HCT116 (cell line): ENCODE results near the gene PJA1. TPM values are rescaled to one million over a fixed set of nuclear protein-coding genes. Genes with fewer than 3 reads are reported as not detected.

ENCODE experiments used
- ATAC-seq: fragments of 200-7000 bp; cut with Tn5 transposase; 2 replicates; pipeline ENCODE4 v1.9.1; 2020; ENCODE audit warnings: mild to moderate bottlenecking, moderate library complexity
- BruUV-seq: library from RNA; stranded (reverse); fragments of 400-500 nt; replicated peaks from 2 replicates; lab custom pipeline; 2021; lab: Mats Ljungman, UMichigan
- CTCF ChIA-PET: fragments of 300-600 bp; sonication (Branson Sonifier 250); formaldehyde crosslinking; loops from one replicate; lab custom pipeline; 2021; ENCODE audit warnings: antibody characterized with exemption; lab: Charles Lee
- POLR2A ChIA-PET: fragments of 300-600, 350-600 bp; sonication (Branson Sonifier 250); formaldehyde crosslinking; loops from one replicate; lab custom pipeline; 2021; ENCODE audit warnings: antibody characterized with exemption; lab: Charles Lee
- RAD21 ChIA-PET, 2 experiments: fragments of 300-600 bp; sonication (Branson Sonifier 250); formaldehyde crosslinking; loops; one replicate each; lab custom pipeline; 2023; ENCODE audit warnings: low total read pairs in 2 of 2; ENCODE audit not compliant: uncharacterized antibody in 2 of 2, unreplicated experiment in 2 of 2, low non-redundant PET in 1 of 2; lab: Charles Lee
- DNase-seq: peaks from one replicate; pipeline ENCODE4 v3.0.0-alpha.2; 2010; ENCODE audit warnings: low read depth, low spot score
- H2AFZ ChIP-seq: fragments of 200-600 bp; shearing (Covaris generic), sonication (generic); 2 replicates; pipeline ENCODE4 v1.6.1; 2017; ENCODE audit warnings: low read depth, mixed run types, mixed read lengths, antibody characterized with exemption, low read length; ENCODE audit not compliant: poor library complexity, severe bottlenecking
- H3K27ac ChIP-seq: 2 replicates; pipeline ENCODE4 v1.5.1; 2012; ENCODE audit warnings: low read depth, low read length
- H3K27me3 ChIP-seq: fragments of 200-600 bp; sonication (generic); 2 replicates; pipeline ENCODE4 v1.6.1; 2016; ENCODE audit warnings: mixed run types, low read length, mixed read lengths; ENCODE audit not compliant: insufficient read depth
- H3K36me3 ChIP-seq, 2 experiments: fragments of 200-500 bp in 1 of 2; fragments of 200-600 bp in 1 of 2; sonication (Bioruptor generic) in 1 of 2; sonication (generic) in 1 of 2; 2 replicates each; pipeline versions ENCODE4 v1.5.1 to v1.6.1; 2014 to 2016; ENCODE audit warnings: low read length in 2 of 2, inconsistent platforms in 1 of 2, mixed read lengths in 1 of 2, mixed run types in 1 of 2; ENCODE audit not compliant: insufficient read depth in 2 of 2, control insufficient read depth in 1 of 2
- H3K4me1 ChIP-seq, 2 experiments: fragments of 200-600 bp in 1 of 2; sonication (generic) in 1 of 2; 2 replicates each; pipeline versions ENCODE4 v1.5.1 to v1.6.1; 2012 to 2017; ENCODE audit warnings: low read length in 2 of 2, inconsistent platforms in 1 of 2, mild to moderate bottlenecking in 1 of 2, mixed read lengths in 1 of 2, mixed run types in 1 of 2, moderate library complexity in 1 of 2; ENCODE audit not compliant: insufficient read depth in 2 of 2, control insufficient read depth in 1 of 2
- H3K4me2 ChIP-seq: fragments of 200-600 bp; sonication (generic); 2 replicates; pipeline ENCODE4 v1.6.1; 2017; ENCODE audit warnings: mixed run types, low read length, mixed read lengths
- H3K4me3 ChIP-seq, 2 experiments: fragments of 200-600 bp in 1 of 2; sonication (generic) in 1 of 2; replicated peaks in 1 of 2; 2 replicates each; pipeline ENCODE4 v1.5.1; 2011 to 2016; ENCODE audit warnings: low read length in 2 of 2, control low read depth in 1 of 2, low read depth in 1 of 2, mild to moderate bottlenecking in 1 of 2, mixed read lengths in 1 of 2, mixed run types in 1 of 2
- H3K79me2 ChIP-seq: fragments of 200-600 bp; sonication (generic); 2 replicates; pipeline ENCODE4 v1.6.1; 2017; ENCODE audit warnings: mild to moderate bottlenecking, mixed run types, low read length, moderate library complexity, mixed read lengths; ENCODE audit not compliant: insufficient read depth
- H3K9ac ChIP-seq: fragments of 200-600 bp; sonication (generic); 2 replicates; pipeline ENCODE4 v1.6.1; 2016; ENCODE audit warnings: low read length, mixed read lengths
- H3K9me2 ChIP-seq: fragments of 200-600 bp; sonication (generic), shearing (Covaris generic); 2 replicates; pipeline ENCODE4 v1.6.1; 2017; ENCODE audit warnings: mixed run types, mild to moderate bottlenecking, moderate library complexity; ENCODE audit not compliant: insufficient read depth
- H3K9me3 ChIP-seq, 2 experiments: fragments of 200-500 bp in 1 of 2; fragments of 200-600 bp in 1 of 2; sonication (Bioruptor generic) in 1 of 2; sonication (generic) in 1 of 2; 2 replicates each; pipeline ENCODE4 v1.6.1; 2014 to 2017; ENCODE audit warnings: low read length in 2 of 2, mixed read lengths in 2 of 2, inconsistent platforms in 1 of 2, low read depth in 1 of 2, mild to moderate bottlenecking in 1 of 2, mixed run types in 1 of 2, moderate library complexity in 1 of 2; ENCODE audit not compliant: control insufficient read depth in 1 of 2, insufficient read depth in 1 of 2
- H4K20me1 ChIP-seq: fragments of 200-600 bp; sonication (generic), shearing (Covaris generic); 2 replicates; pipeline ENCODE4 v1.6.1; 2017; ENCODE audit warnings: mixed run types, mild to moderate bottlenecking, moderate library complexity; ENCODE audit not compliant: insufficient read depth
- CBX3 ChIP-seq: IDR thresholded peaks from 2 replicates; pipeline ENCODE4 v1.6.1; 2012; ENCODE audit warnings: low read depth
- CEBPB ChIP-seq: IDR thresholded peaks from 2 replicates; pipeline ENCODE4 v1.6.1; 2012; ENCODE audit warnings: low read depth
- ELF1 ChIP-seq: IDR thresholded peaks from 2 replicates; pipeline ENCODE4 v1.6.1; 2012; ENCODE audit warnings: low read depth, borderline replicate concordance
- EZH2phosphoT487 ChIP-seq: fragments of 200-600 bp; IDR thresholded peaks from 2 replicates; pipeline ENCODE4 v1.6.1; 2018; ENCODE audit warnings: antibody characterized with exemption, borderline replicate concordance
- FOSL1 ChIP-seq: IDR thresholded peaks from 2 replicates; pipeline ENCODE4 v1.6.1; 2012; ENCODE audit warnings: low read depth
- POLR2A ChIP-seq: IDR thresholded peaks from 2 replicates; pipeline ENCODE4 v1.7.0; 2011; ENCODE audit warnings: borderline replicate concordance; ENCODE audit not compliant: insufficient read depth, insufficient read length; ENCODE audit errors: extremely low read depth
- POLR2AphosphoS5 ChIP-seq: IDR thresholded peaks from 2 replicates; pipeline ENCODE4 v1.6.1; 2011; ENCODE audit warnings: mild to moderate bottlenecking, low read depth, low read length, moderate library complexity
- RAD21 ChIP-seq: IDR thresholded peaks from 2 replicates; pipeline ENCODE4 v1.6.1; 2012; ENCODE audit warnings: low read depth, mild to moderate bottlenecking
- SIN3A ChIP-seq: IDR thresholded peaks from 2 replicates; pipeline ENCODE4 v1.6.1; 2012; ENCODE audit warnings: low read depth
- SP1 ChIP-seq: IDR thresholded peaks from 2 replicates; pipeline ENCODE4 v1.6.1; 2012; ENCODE audit warnings: low read depth
- SRF ChIP-seq: IDR thresholded peaks from 2 replicates; pipeline ENCODE4 v1.6.1; 2012; ENCODE audit warnings: low read depth
- TCF7L2 ChIP-seq: IDR thresholded peaks from 2 replicates; pipeline ENCODE4 v1.7.0; 2011; ENCODE audit warnings: borderline replicate concordance, inconsistent platforms; ENCODE audit not compliant: insufficient read depth, insufficient read length; ENCODE audit errors: extremely low read depth
- YY1 ChIP-seq: IDR thresholded peaks from 2 replicates; pipeline ENCODE4 v1.6.1; 2011; ENCODE audit warnings: low read length, low read depth, moderate library complexity, mild to moderate bottlenecking; ENCODE audit not compliant: insufficient replicate concordance; ENCODE audit errors: extremely low read depth
- ZFX ChIP-seq: fragments of 450-650 bp; IDR thresholded peaks from 2 replicates; pipeline ENCODE4 v1.6.1; 2017
- intact Hi-C: fragments of 100-400 bp; cut with micrococcal nuclease; formaldehyde crosslinking; loops from 2 replicates; pipeline ENCODE4 v1.10.0; 2022
- total RNA-seq: library from RNA; stranded (reverse); gene quantifications from one replicate; pipeline ENCODE4 v1.2.1, GENCODE V29; 2021; ENCODE audit not compliant: unreplicated experiment
- TF ChIP-seq, protein P1 (sequence below): IDR thresholded peaks from 2 replicates; pipeline ENCODE4 v1.6.1; 2012
- TF ChIP-seq, protein P2 (sequence below): IDR thresholded peaks from 2 replicates; pipeline ENCODE4 v1.6.1; 2012
- TF ChIP-seq, protein P3 (sequence below): IDR thresholded peaks from 2 replicates; pipeline ENCODE4 v1.6.1; 2011; ENCODE audit warnings: mild to moderate bottlenecking, low read length, moderate library complexity; ENCODE audit not compliant: insufficient replicate concordance; ENCODE audit errors: extremely low read depth
- TF ChIP-seq, protein P4 (sequence below), 3 experiments: fragments of 200-600 bp in 1 of 3; sonication (generic) in 1 of 3; IDR thresholded peaks in 2 of 3; conservative IDR thresholded peaks in 1 of 3; 2 replicates each; pipeline ENCODE4 v1.5.1; 2012 to 2017; ENCODE audit warnings: low read depth in 2 of 3, low read length in 2 of 3, antibody characterized with exemption in 1 of 3, borderline replicate concordance in 1 of 3, control low read depth in 1 of 3, mild to moderate bottlenecking in 1 of 3, mixed read lengths in 1 of 3, mixed run types in 1 of 3, moderate library complexity in 1 of 3; ENCODE audit not compliant: insufficient read depth in 1 of 3

The PJA1 gene
- total RNA-seq, 1 experiment from 2014 or later: 15.7 TPM

DNA sequence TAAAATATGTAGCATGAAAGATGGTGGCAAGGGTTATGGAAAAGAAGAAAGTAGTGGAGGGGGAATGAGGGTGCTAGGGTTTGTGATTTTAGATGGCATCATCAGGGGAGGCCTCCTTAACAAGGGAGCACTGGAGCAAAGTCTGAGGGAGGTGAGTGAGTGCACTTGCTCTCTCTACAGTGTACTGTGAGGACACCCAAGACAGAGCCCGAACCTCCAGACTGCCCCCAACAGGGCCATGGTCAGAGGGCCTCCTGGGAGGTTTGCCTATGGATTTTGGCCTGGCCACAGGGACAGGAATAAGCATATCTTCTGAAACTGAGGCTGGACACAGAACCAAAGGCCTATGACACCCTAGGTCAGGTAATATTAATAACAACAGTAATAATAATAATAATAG lies 21.4 kb upstream of the PJA1 start:
- Histone ChIP-seq H3K9me2 (no peaks in the 10 kb centered on the region), H3K36me3 (no peaks in the 10 kb centered on the region), H3K4me1 (no peaks in the 10 kb centered on the region), H3K27ac (no peak overlapping the region), H3K4me3 (no peak overlapping the region), H3K4me2 (no peak overlapping the region), H3K79me2 (no peaks in the 10 kb centered on the region), H4K20me1 (no peaks in the 10 kb centered on the region), H2AFZ (no peak overlapping the region), H3K9me3 (no peaks in the 10 kb centered on the region), H3K9ac (no peak overlapping the region), H3K27me3 (no peaks in the 10 kb centered on the region)
- ATAC-seq: no peak
- POLR2A ChIA-PET: no interaction called here
- RAD21 ChIA-PET: no interaction called here
- CTCF ChIA-PET: no interaction called here
- no peak for DNase-seq
- TF ChIP-seq CEBPB (no peak), ELF1 (no peak), CBX3 (no peak), SP1 (no peak), SRF (no peak), RAD21 (no peak), TCF7L2 (no peak), EZH2phosphoT487 (no peak), YY1 (no peak), SIN3A (no peak), ZFX (no peak), POLR2AphosphoS5 (no peak), POLR2A (no peak), FOSL1 (no peak)
- TF ChIP-seq, protein P1, sequence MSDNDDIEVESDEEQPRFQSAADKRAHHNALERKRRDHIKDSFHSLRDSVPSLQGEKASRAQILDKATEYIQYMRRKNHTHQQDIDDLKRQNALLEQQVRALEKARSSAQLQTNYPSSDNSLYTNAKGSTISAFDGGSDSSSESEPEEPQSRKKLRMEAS: no peak
- TF ChIP-seq, protein P2, sequence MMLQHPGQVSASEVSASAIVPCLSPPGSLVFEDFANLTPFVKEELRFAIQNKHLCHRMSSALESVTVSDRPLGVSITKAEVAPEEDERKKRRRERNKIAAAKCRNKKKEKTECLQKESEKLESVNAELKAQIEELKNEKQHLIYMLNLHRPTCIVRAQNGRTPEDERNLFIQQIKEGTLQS: no peak
- TF ChIP-seq, protein P3, sequence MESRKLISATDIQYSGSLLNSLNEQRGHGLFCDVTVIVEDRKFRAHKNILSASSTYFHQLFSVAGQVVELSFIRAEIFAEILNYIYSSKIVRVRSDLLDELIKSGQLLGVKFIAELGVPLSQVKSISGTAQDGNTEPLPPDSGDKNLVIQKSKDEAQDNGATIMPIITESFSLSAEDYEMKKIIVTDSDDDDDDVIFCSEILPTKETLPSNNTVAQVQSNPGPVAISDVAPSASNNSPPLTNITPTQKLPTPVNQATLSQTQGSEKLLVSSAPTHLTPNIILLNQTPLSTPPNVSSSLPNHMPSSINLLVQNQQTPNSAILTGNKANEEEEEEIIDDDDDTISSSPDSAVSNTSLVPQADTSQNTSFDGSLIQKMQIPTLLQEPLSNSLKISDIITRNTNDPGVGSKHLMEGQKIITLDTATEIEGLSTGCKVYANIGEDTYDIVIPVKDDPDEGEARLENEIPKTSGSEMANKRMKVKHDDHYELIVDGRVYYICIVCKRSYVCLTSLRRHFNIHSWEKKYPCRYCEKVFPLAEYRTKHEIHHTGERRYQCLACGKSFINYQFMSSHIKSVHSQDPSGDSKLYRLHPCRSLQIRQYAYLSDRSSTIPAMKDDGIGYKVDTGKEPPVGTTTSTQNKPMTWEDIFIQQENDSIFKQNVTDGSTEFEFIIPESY: no peak
- TF ChIP-seq, protein P4, sequence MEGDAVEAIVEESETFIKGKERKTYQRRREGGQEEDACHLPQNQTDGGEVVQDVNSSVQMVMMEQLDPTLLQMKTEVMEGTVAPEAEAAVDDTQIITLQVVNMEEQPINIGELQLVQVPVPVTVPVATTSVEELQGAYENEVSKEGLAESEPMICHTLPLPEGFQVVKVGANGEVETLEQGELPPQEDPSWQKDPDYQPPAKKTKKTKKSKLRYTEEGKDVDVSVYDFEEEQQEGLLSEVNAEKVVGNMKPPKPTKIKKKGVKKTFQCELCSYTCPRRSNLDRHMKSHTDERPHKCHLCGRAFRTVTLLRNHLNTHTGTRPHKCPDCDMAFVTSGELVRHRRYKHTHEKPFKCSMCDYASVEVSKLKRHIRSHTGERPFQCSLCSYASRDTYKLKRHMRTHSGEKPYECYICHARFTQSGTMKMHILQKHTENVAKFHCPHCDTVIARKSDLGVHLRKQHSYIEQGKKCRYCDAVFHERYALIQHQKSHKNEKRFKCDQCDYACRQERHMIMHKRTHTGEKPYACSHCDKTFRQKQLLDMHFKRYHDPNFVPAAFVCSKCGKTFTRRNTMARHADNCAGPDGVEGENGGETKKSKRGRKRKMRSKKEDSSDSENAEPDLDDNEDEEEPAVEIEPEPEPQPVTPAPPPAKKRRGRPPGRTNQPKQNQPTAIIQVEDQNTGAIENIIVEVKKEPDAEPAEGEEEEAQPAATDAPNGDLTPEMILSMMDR (IDR thresholded peaks at IDR 0.05 in 2 of 3, conservative IDR thresholded peaks at IDR 0.05 in 1 of 3; ENCODE audit: borderline replicate concordance in 1 of 3, insufficient read depth in 1 of 3, low read depth in 2 of 3, low read length in 2 of 3): no peak
- BruUV-seq: no TSS peak
- intact Hi-C loops: no loop called here
